Measurements from ENCODE around the gene TEX50. TPM values are rescaled to one million over a fixed set of nuclear protein-coding genes. Genes with fewer than 3 reads are reported as not detected.
"Not testable (repeated sequence)": the region's sequence is repeated elsewhere in the genome, so short reads cannot be mapped to it uniquely, and the experiment has no call there.

TEX50 gene
- total RNA-seq, 1 donor from 2014 or later, result not detected

GRCh38 chr1:173638043-173639021 is 3.2 kb downstream of the TEX50 start:
- DNase-seq (ENCODE audit: low spot score), result no peak
- Mint-ChIP-seq H3K9me3 (peaks cover 7% of the 10 kb centered on the region), H3K4me3 (ENCODE audit: low read depth) (no peak overlapping the region), H3K27me3 (ENCODE audit: low read depth) (no peaks in the 10 kb centered on the region), H3K36me3 (ENCODE audit: low read depth) (no peaks in the 10 kb centered on the region), H3K4me1 (ENCODE audit: low read depth) (no peaks in the 10 kb centered on the region), H3K27ac (no peak overlapping the region)
- intact Hi-C loops (cut with micrococcal nuclease), result no loop called here

DNA sequence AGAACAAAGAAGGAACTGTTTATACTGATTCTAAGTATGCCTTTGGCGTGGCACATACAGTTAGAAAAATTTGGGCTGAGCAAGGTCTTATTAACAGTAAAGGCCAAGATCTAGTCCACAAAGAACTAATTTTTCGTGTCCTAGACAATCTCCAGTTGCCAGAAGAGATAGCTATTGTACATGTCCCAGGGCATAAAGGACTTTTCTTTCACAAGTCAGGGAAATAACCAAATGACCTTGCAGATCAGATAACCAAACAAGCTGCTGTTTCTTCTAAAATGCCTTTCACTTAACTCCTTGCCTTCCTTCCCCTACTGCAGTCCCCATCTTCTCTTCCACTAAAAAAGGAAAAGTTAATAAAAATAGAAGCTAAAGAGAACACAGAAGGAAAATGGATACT is 4.0 kb downstream of the TEX50 start:
- Mint-ChIP-seq H3K4me3 (ENCODE audit: low read depth) (no peak overlapping the region), H3K27me3 (ENCODE audit: low read depth) (no peaks in the 10 kb centered on the region), H3K27ac (no peak overlapping the region), H3K36me3 (ENCODE audit: low read depth) (no peaks in the 10 kb centered on the region), H3K4me1 (ENCODE audit: low read depth) (no peaks in the 10 kb centered on the region), H3K9me3 (peaks cover 7% of the 10 kb centered on the region)
- intact Hi-C loops (cut with micrococcal nuclease), result no loop called here
- no peak for DNase-seq (ENCODE audit: low spot score)

- H3K36me3 Mint-ChIP-seq (ENCODE audit: low read depth); DNase-seq (ENCODE audit: low spot score); intact Hi-C loops (cut with micrococcal nuclease); H3K27me3 Mint-ChIP-seq (ENCODE audit: low read depth); H3K9me3 Mint-ChIP-seq; H3K4me3 Mint-ChIP-seq (ENCODE audit: low read depth); H3K27ac Mint-ChIP-seq; H3K4me1 Mint-ChIP-seq (ENCODE audit: low read depth): not testable (repeated sequence)
Observed at GRCh38 chr1:173642450-173643139, 7.5 kb downstream of the TEX50 start.

DNA sequence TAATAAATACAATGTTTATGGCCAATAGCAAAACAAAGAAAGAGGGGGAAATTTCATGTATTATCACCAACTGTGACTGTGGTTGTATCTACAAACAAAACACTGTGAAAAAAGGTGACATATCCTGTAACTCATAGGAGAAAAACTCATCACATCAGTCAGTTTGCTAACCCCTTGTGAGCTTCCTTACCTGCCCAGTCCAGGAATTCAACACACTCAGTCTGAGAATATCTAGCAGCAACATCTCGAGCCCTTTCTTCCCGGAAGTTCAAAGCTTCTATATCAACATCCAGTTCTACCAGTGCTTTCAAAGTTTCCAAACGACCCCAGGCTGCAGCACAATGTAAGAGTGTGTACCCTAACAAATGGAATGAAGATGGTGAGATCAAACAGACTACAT is 11.5 kb downstream of the TEX50 start:
- Mint-ChIP-seq H3K4me3 (ENCODE audit: low read depth) (no peak overlapping the region), H3K36me3 (ENCODE audit: low read depth) (no peaks in the 10 kb centered on the region), H3K27me3 (ENCODE audit: low read depth) (no peaks in the 10 kb centered on the region), H3K9me3 (no peaks in the 10 kb centered on the region), H3K27ac (no peak overlapping the region), H3K4me1 (ENCODE audit: low read depth) (no peaks in the 10 kb centered on the region)
- intact Hi-C loops (cut with micrococcal nuclease), result no loop called here
- DNase-seq (ENCODE audit: low spot score), result no peak

- no peak overlapping the region for H3K27ac Mint-ChIP-seq
- no peaks in the 10 kb centered on the region for H3K9me3 Mint-ChIP-seq
- no peaks in the 10 kb centered on the region for H3K36me3 Mint-ChIP-seq (ENCODE audit: low read depth)
- H3K4me1 Mint-ChIP-seq (ENCODE audit: low read depth), result no peaks in the 10 kb centered on the region
- peaks cover 6% of the 10 kb centered on the region for H3K27me3 Mint-ChIP-seq (ENCODE audit: low read depth)
- no peak for DNase-seq (ENCODE audit: low spot score)
- H3K4me3 Mint-ChIP-seq (ENCODE audit: low read depth), result no peak overlapping the region
- intact Hi-C loops (cut with micrococcal nuclease), result no loop called here
Observed at GRCh38 chr1:173648880-173649605, 13.9 kb downstream of the TEX50 start.

- Mint-ChIP-seq H3K4me3 (ENCODE audit: low read depth) (no peak overlapping the region), H3K27ac (no peak overlapping the region), H3K4me1 (ENCODE audit: low read depth) (no peaks in the 10 kb centered on the region), H3K36me3 (ENCODE audit: low read depth) (no peaks in the 10 kb centered on the region), H3K9me3 (no peaks in the 10 kb centered on the region), H3K27me3 (ENCODE audit: low read depth) (peaks cover 2% of the 10 kb centered on the region)
- intact Hi-C loops (cut with micrococcal nuclease), result no loop called here
- no peak for DNase-seq (ENCODE audit: low spot score)
Observed at GRCh38 chr1:173660306-173660705, 25.2 kb downstream of the TEX50 start.

DNA sequence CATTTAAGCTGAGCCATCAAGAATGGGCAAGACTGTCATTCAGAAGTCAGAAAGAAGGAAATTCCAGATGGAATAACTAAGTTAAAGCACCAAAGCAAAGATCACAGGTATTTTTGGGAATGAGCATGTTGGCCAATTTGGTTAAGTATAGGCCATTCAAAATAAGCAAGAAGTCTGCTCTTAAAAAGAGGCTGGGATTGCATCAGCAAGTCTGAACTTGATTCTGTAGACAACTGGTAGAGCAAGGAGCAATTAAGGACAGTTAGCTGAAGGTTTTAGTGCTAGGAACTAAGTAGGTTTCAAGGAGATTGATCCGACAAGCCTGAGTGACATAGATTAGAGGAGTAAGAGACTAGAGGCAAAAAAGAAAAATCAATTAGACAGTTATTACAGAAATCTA is 26.1 kb downstream of the TEX50 start:
- intact Hi-C loops (cut with micrococcal nuclease), result no loop called here
- Mint-ChIP-seq H3K4me3 (ENCODE audit: low read depth) (no peak overlapping the region), H3K27me3 (ENCODE audit: low read depth) (peaks cover 2% of the 10 kb centered on the region), H3K36me3 (ENCODE audit: low read depth) (no peaks in the 10 kb centered on the region), H3K27ac (no peak overlapping the region), H3K4me1 (ENCODE audit: low read depth) (no peaks in the 10 kb centered on the region), H3K9me3 (no peaks in the 10 kb centered on the region)
- DNase-seq (ENCODE audit: low spot score), result no peak

DNA sequence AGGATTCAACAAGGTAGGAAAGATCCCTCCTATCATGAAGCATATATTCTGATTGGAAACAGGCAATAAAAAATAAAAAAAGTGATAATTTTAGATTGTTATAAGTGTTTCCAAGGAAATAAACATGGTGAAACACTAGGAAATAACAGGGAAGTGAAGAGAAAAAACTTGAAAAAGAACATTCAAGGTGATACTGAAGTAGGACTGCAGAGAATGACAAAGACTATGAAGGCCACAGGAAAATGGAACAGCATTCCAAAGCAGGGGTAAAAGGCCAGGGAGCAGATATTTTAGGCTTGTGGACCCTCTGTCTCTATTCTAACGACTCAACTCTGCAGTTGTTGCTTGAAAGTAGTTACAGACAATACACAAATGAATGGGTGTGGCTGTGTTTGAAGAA is 26.6 kb downstream of the TEX50 start:
- Mint-ChIP-seq H3K4me3 (ENCODE audit: low read depth) (no peak overlapping the region), H3K9me3 (no peaks in the 10 kb centered on the region), H3K36me3 (ENCODE audit: low read depth) (no peaks in the 10 kb centered on the region), H3K27me3 (ENCODE audit: low read depth) (peaks cover 2% of the 10 kb centered on the region), H3K27ac (no peak overlapping the region), H3K4me1 (ENCODE audit: low read depth) (no peaks in the 10 kb centered on the region)
- DNase-seq (ENCODE audit: low spot score), result no peak
- intact Hi-C loops (cut with micrococcal nuclease), result no loop called here

- no peaks in the 10 kb centered on the region for H3K9me3 Mint-ChIP-seq
- no peaks in the 10 kb centered on the region for H3K36me3 Mint-ChIP-seq (ENCODE audit: low read depth)
- H3K27me3 Mint-ChIP-seq (ENCODE audit: low read depth), result peaks cover 6% of the 10 kb centered on the region
- H3K4me3 Mint-ChIP-seq (ENCODE audit: low read depth), result no peak overlapping the region
- intact Hi-C loops (cut with micrococcal nuclease), result no loop called here
- H3K4me1 Mint-ChIP-seq (ENCODE audit: low read depth), result no peaks in the 10 kb centered on the region
- H3K27ac Mint-ChIP-seq, result no peak overlapping the region
- DNase-seq (ENCODE audit: low spot score), result no peak
Observed at GRCh38 chr1:173663159-173663558, 28.0 kb downstream of the TEX50 start.

DNA sequence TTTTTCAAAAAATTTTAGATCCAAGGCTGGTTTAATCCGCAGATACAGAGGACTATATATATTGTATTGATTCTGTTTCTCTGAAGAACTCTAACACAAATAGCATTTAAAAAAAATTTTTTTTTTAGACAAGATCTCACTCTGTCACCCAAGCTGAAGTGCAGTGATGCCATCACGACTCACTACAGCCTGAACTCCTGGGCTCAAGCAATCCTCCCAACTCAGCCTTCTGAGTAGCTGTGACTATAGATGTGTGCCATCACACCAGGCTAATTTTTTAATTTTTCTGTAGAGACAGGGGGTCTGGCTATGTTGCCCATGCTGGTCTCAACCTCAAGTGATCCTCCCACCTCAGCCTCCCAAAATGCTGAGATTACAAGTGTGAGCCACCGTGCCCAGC is 31.5 kb downstream of the TEX50 start:
- intact Hi-C loops (cut with micrococcal nuclease), result no loop called here
- Mint-ChIP-seq H3K4me1 (ENCODE audit: low read depth) (peaks cover 3% of the 10 kb centered on the region), H3K9me3 (no peaks in the 10 kb centered on the region), H3K36me3 (ENCODE audit: low read depth) (no peaks in the 10 kb centered on the region), H3K27ac (no peak overlapping the region), H3K27me3 (ENCODE audit: low read depth) (peaks cover 26% of the 10 kb centered on the region), H3K4me3 (ENCODE audit: low read depth) (no peak overlapping the region)
- DNase-seq (ENCODE audit: low spot score), result no peak

DNA sequence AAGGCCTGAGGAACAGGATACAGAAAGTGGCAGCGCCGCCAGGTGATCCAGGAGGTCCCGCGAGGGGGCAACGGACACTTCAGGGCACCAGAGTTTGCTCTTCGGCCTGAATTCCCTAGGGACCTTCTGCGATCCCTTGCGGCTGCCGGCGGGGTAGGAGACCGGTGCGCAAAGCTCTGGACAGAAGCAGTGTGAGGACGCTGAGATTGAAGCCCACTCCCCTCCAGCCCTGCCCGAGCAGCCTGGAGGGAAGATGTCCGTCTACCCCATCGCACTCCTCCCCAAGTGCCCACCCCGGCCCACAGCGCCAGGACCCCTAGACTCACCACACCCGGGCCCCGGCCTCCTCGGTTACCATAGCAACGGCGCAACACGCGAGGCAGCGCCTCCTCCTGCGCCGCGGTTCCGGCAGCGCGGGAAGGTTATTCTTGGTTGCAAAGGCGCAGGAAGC is 34.4 kb downstream of the TEX50 start, which contains the start of gene ANKRD45:
Gene ANKRD45, minus strand, starts transcription at position 361 of the 451 bp plus-strand sequence. CDS start 10,433 bp downstream, outside the sequence.
- intact Hi-C loops (cut with micrococcal nuclease), result no loop called here
- DNase-seq (ENCODE audit: low spot score), result no peak

GRCh38 chr1:173674496-173674895 is 39.4 kb downstream of the TEX50 start:
- H3K36me3 Mint-ChIP-seq (ENCODE audit: low read depth); H3K27ac Mint-ChIP-seq; intact Hi-C loops (cut with micrococcal nuclease); DNase-seq (ENCODE audit: low spot score); H3K4me1 Mint-ChIP-seq (ENCODE audit: low read depth); H3K9me3 Mint-ChIP-seq; H3K4me3 Mint-ChIP-seq (ENCODE audit: low read depth); H3K27me3 Mint-ChIP-seq (ENCODE audit: low read depth): not testable (repeated sequence)

More for the DNA sequence above, 34.4 kb downstream of the TEX50 start, which contains the start of gene ANKRD45:
- H3K4me1 Mint-ChIP-seq (ENCODE audit: low read depth), result peaks cover 3% of the 10 kb centered on the region
- H3K4me3 Mint-ChIP-seq (ENCODE audit: low read depth), result no peak within 1 kb of the TSS
- peaks cover 24% of the 10 kb centered on the region for H3K27me3 Mint-ChIP-seq (ENCODE audit: low read depth)
- no peaks in the 10 kb centered on the region for H3K9me3 Mint-ChIP-seq
- H3K36me3 Mint-ChIP-seq (ENCODE audit: low read depth), result no peaks in the 10 kb centered on the region
- H3K27ac Mint-ChIP-seq, result no peak within 1 kb of the TSS
